DND-41 (cell line): ENCODE results near the gene TSHZ2.

ENCODE experiments used
- ATAC-seq: fragments of 200-7000 bp; cut with Tn5 transposase; 3 replicates; pipeline ENCODE4 v1.9.1; 2021; ENCODE audit warnings: low read depth; ENCODE audit not compliant: insufficient read depth
- DNase-seq: peaks from one replicate; pipeline ENCODE4 v3.0.0-alpha.2; 2020
- H2AFZ ChIP-seq: 2 replicates; pipeline ENCODE4 v1.6.0; 2012; ENCODE audit warnings: low read depth, low read length
- H3K27ac ChIP-seq: 2 replicates; pipeline ENCODE4 v1.5.1; 2012; ENCODE audit warnings: low read length, inconsistent platforms
- H3K27me3 ChIP-seq: fragments of 200-600 bp; sonication (generic); 2 replicates; pipeline ENCODE4 v1.6.0; 2012; ENCODE audit warnings: low read length, mild to moderate bottlenecking, inconsistent platforms; ENCODE audit not compliant: insufficient read depth, poor library complexity
- H3K36me3 ChIP-seq: 2 replicates; pipeline ENCODE4 v1.5.1; 2012; ENCODE audit warnings: low read length, inconsistent platforms; ENCODE audit not compliant: insufficient read depth
- H3K4me1 ChIP-seq: 2 replicates; pipeline ENCODE4 v1.5.1; 2012; ENCODE audit warnings: mild to moderate bottlenecking, low read length; ENCODE audit not compliant: insufficient read depth
- H3K4me2 ChIP-seq: 2 replicates; pipeline ENCODE4 v1.6.0; 2012; ENCODE audit warnings: mild to moderate bottlenecking, moderate library complexity, low read length, inconsistent platforms; ENCODE audit not compliant: insufficient read depth
- H3K4me3 ChIP-seq, 2 experiments: fragments of 200-600 bp in 1 of 2; shearing (Covaris generic) in 1 of 2; 2 replicates each; pipeline ENCODE4 v1.5.1; 2012 to 2016; ENCODE audit warnings: inconsistent platforms in 2 of 2, low read length in 2 of 2, mild to moderate bottlenecking in 2 of 2, low read depth in 1 of 2, moderate library complexity in 1 of 2
- H3K79me2 ChIP-seq: 2 replicates; pipeline ENCODE4 v1.6.0; 2012; ENCODE audit warnings: low read length, inconsistent platforms; ENCODE audit not compliant: insufficient read depth
- H3K9ac ChIP-seq: 2 replicates; pipeline ENCODE4 v1.6.0; 2012; ENCODE audit warnings: low read depth, mild to moderate bottlenecking, inconsistent platforms, low read length, moderate library complexity
- H3K9me3 ChIP-seq: 2 replicates; pipeline ENCODE4 v1.5.1; 2012; ENCODE audit warnings: low read length, moderate library complexity, mild to moderate bottlenecking, inconsistent platforms; ENCODE audit not compliant: insufficient read depth, severe bottlenecking
- H4K20me1 ChIP-seq: 2 replicates; pipeline ENCODE4 v1.6.0; 2012; ENCODE audit warnings: low read length; ENCODE audit not compliant: insufficient read depth
- EZH2 ChIP-seq: IDR thresholded peaks from 3 replicates; pipeline ENCODE4 v1.6.1; 2012; ENCODE audit warnings: borderline replicate concordance, low read depth, mild to moderate bottlenecking, moderate library complexity, low read length, inconsistent platforms; ENCODE audit not compliant: severe bottlenecking
- TF ChIP-seq, protein P1 (sequence below): IDR thresholded peaks from 2 replicates; pipeline ENCODE4 v1.5.1; 2012; ENCODE audit warnings: borderline replicate concordance, low read length, moderate library complexity, mild to moderate bottlenecking; ENCODE audit not compliant: poor library complexity, severe bottlenecking; ENCODE audit errors: extremely low read depth

TSHZ2 gene

DNA sequence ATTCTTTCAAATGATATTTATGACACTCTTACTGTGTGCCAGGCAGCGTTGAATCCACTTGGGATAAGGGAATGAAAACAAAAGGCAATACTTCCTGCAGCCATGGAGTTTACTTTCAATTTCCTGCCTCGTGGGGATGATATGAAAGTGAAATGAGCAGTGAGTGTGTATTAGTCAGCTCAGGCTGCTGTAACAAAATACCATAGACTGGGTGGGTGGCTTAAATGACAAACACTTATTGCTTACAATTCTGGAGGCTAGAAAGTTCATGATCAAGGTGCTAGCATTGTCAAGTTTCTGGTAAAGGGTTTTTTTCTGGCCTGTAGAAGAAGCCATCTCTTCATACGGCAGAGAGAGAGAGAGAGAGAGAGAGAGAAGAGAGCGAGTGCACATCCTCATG, 41.7 kb downstream of the TSHZ2 start:
- no peak overlapping the region for H3K4me2 ChIP-seq
- no peak overlapping the region for H3K4me3 ChIP-seq
- no peaks in the 10 kb centered on the region for H3K79me2 ChIP-seq
- H3K9me3 ChIP-seq: no peaks in the 10 kb centered on the region
- H3K36me3 ChIP-seq: no peaks in the 10 kb centered on the region
- H3K27me3 ChIP-seq: peaks cover 14% of the 10 kb centered on the region
- no peaks in the 10 kb centered on the region for H4K20me1 ChIP-seq
- no peak overlapping the region for H3K27ac ChIP-seq
- H3K4me1 ChIP-seq: no peaks in the 10 kb centered on the region
- no peak for DNase-seq
- no peak overlapping the region for H2AFZ ChIP-seq
- no peak overlapping the region for H3K9ac ChIP-seq
- no peak for TF ChIP-seq EZH2
- TF ChIP-seq, protein P1, sequence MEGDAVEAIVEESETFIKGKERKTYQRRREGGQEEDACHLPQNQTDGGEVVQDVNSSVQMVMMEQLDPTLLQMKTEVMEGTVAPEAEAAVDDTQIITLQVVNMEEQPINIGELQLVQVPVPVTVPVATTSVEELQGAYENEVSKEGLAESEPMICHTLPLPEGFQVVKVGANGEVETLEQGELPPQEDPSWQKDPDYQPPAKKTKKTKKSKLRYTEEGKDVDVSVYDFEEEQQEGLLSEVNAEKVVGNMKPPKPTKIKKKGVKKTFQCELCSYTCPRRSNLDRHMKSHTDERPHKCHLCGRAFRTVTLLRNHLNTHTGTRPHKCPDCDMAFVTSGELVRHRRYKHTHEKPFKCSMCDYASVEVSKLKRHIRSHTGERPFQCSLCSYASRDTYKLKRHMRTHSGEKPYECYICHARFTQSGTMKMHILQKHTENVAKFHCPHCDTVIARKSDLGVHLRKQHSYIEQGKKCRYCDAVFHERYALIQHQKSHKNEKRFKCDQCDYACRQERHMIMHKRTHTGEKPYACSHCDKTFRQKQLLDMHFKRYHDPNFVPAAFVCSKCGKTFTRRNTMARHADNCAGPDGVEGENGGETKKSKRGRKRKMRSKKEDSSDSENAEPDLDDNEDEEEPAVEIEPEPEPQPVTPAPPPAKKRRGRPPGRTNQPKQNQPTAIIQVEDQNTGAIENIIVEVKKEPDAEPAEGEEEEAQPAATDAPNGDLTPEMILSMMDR: no peak
- ATAC-seq: no peak

DNA sequence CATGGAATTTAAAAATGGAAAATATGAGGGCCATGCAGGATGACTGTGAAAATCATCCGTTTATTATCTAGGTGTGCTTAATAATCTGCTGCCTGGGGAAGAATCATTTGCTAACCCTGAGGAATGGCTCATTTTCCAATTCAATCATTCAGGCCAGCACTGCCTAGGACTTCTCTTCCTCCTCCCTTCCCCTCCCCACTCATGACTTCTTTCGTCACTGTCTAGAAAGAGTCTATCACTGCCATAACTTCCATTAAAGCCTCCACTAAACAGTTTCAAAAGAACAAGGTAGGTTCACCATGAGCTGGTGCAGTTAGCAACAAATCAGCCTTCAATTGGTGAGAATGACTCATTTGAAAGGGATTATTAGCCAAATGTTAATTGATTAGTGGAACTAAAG, 43.9 kb downstream of the TSHZ2 start:
- no peaks in the 10 kb centered on the region for H4K20me1 ChIP-seq
- H3K27ac ChIP-seq: no peak overlapping the region
- H3K4me1 ChIP-seq: no peaks in the 10 kb centered on the region
- H2AFZ ChIP-seq: no peak overlapping the region
- no peak for ATAC-seq
- H3K9ac ChIP-seq: no peak overlapping the region
- H3K27me3 ChIP-seq: peaks cover 16% of the 10 kb centered on the region
- no peak overlapping the region for H3K4me2 ChIP-seq
- no peak overlapping the region for H3K4me3 ChIP-seq
- H3K79me2 ChIP-seq: no peaks in the 10 kb centered on the region
- no peak for DNase-seq
- H3K9me3 ChIP-seq: no peaks in the 10 kb centered on the region
- H3K36me3 ChIP-seq: no peaks in the 10 kb centered on the region
- TF ChIP-seq EZH2: no peak
- TF ChIP-seq, protein P1: no peak

DNA sequence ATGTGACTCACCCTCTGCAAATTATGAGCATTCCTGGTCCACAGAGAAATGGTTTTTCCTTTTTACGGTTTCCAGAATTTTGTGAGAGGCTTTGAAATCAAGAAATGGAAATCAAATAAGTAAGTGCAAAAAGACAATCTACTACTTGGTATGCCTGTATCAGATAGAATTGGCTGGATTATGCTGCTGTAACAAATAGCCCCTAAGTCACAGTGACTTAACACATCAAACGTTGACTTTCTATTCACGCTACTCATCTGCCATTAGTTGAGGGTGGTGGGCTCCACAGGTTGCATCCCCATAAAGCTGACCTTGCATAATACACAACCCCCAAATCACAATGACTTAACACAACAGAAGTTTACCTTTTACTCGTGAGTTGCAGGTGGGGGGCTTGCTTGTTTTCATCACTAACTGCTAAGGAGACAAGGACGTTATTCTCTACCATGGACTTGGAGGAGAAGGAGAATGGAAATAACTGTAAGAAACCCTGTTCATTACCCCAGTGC, 44.4 kb downstream of the TSHZ2 start:
- Histone ChIP-seq H4K20me1 (no peaks in the 10 kb centered on the region), H3K79me2 (no peaks in the 10 kb centered on the region), H3K9me3 (no peaks in the 10 kb centered on the region), H2AFZ (no peak overlapping the region), H3K27me3 (peaks cover 16% of the 10 kb centered on the region), H3K9ac (no peak overlapping the region), H3K4me1 (no peaks in the 10 kb centered on the region), H3K4me3 (no peak overlapping the region), H3K4me2 (no peak overlapping the region), H3K36me3 (no peaks in the 10 kb centered on the region), H3K27ac (no peak overlapping the region)
- TF ChIP-seq, protein P1: no peak
- no peak for ATAC-seq
- no peak for DNase-seq

DNA sequence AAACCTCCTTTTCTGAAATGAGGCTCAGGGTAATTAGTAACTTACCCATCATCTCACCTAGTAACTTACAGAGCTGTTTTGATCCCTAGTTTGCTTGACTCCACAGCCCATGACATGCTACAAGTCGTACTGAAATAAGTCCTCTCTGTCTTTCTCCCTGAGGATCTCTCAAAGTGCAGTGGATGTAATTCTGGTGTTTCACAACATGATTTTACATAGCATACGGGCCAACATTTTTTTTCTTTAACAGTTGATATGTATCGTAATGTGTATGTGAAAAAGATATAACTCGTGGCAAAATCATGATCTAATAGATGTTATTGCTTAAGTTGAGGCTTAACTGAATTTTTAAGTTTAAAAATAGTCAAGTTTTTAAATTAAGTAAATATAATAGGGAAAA, 45.0 kb downstream of the TSHZ2 start:
- Histone ChIP-seq H2AFZ (no peak overlapping the region), H3K4me1 (no peaks in the 10 kb centered on the region), H3K79me2 (no peaks in the 10 kb centered on the region), H3K4me3 (no peak overlapping the region), H4K20me1 (no peaks in the 10 kb centered on the region), H3K9me3 (no peaks in the 10 kb centered on the region), H3K4me2 (no peak overlapping the region), H3K36me3 (no peaks in the 10 kb centered on the region), H3K27me3 (peaks cover 16% of the 10 kb centered on the region), H3K27ac (no peak overlapping the region), H3K9ac (no peak overlapping the region)
- TF ChIP-seq, protein P1: no peak
- TF ChIP-seq EZH2: no peak
- DNase-seq (no peak), ATAC-seq (no peak)
